ENCODE results near the gene ELOVL6.
"Not testable (repeated sequence)": the region's sequence is repeated elsewhere in the genome, so short reads cannot be mapped to it uniquely, and the experiment has no call there.

ELOVL6 gene

DNA sequence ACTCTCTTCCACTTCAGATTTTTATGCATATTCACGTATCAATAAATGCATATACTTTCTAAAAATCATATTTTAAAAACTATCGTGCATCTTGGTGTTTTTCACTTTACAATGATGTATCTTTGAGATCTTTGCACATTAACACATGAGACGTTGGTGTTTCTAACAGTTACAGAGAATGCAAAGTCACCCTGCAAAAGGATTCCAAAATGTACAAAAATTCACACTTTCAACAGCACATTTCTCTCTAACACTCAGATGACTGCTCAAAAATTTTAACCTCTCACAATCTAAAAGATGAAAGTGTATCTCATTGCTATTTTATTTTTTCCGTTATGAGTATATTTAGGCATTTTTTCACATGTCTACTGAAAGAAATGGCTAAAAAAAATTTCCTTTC is 38.9 kb downstream of the ELOVL6 start:
- Histone ChIP-seq H3K27ac (ENCODE audit: low read length) (no peak overlapping the region), H3K9me3 (ENCODE audit: control insufficient read depth in 2 of 2, low read length in 2 of 2) (no peaks in the 10 kb centered on the region), H3K36me3 (ENCODE audit: control insufficient read depth in 2 of 2, insufficient read depth in 2 of 2, low read length in 2 of 2) (no peaks in the 10 kb centered on the region)

DNA sequence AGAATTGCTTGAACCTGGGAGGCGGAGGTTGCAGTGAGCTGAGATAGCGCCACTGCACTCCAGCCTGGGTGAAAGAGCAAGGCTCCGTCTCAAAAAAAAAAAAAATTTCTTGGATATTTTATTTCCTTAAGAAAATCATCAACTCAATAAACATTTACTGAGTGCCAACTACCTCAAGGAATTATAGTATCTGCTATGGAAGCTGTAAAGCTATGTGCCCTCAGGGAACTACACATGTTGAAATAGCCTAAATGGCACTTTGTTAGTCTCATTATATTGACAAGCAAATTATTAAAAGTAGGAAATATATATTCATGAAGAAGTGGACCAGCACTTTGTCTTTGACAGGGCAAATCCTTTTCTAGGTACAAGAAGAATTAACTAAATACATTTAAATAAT is 40.8 kb downstream of the ELOVL6 start:
- no peaks in the 10 kb centered on the region for H3K36me3 ChIP-seq (ENCODE audit: control insufficient read depth in 2 of 2, insufficient read depth in 2 of 2, low read length in 2 of 2)
- no peaks in the 10 kb centered on the region for H3K27me3 ChIP-seq (ENCODE audit: control insufficient read depth in 1 of 2, insufficient read depth in 2 of 2, low read length in 2 of 2)
- no peak overlapping the region for H3K27ac ChIP-seq (ENCODE audit: low read length)
- no peak overlapping the region for H3K4me3 ChIP-seq (ENCODE audit: low read length in 2 of 2)
- H3K9ac ChIP-seq (ENCODE audit: low read length in 2 of 2), result no peak overlapping the region
- H3K9me3 ChIP-seq (ENCODE audit: control insufficient read depth in 2 of 2, low read length in 2 of 2), result no peaks in the 10 kb centered on the region
- no peaks in the 10 kb centered on the region for H3K4me1 ChIP-seq (ENCODE audit: control insufficient read depth, insufficient read depth, low read length)

More for the DNA sequence above, 38.9 kb downstream of the ELOVL6 start:
- Histone ChIP-seq H3K27me3 (ENCODE audit: control insufficient read depth in 1 of 2, insufficient read depth in 2 of 2, low read length in 2 of 2) (no peaks in the 10 kb centered on the region), H3K9ac (ENCODE audit: low read length in 2 of 2) (no peak overlapping the region), H3K4me1 (ENCODE audit: control insufficient read depth, insufficient read depth, low read length) (no peaks in the 10 kb centered on the region), H3K4me3 (ENCODE audit: low read length in 2 of 2) (no peak overlapping the region)

DNA sequence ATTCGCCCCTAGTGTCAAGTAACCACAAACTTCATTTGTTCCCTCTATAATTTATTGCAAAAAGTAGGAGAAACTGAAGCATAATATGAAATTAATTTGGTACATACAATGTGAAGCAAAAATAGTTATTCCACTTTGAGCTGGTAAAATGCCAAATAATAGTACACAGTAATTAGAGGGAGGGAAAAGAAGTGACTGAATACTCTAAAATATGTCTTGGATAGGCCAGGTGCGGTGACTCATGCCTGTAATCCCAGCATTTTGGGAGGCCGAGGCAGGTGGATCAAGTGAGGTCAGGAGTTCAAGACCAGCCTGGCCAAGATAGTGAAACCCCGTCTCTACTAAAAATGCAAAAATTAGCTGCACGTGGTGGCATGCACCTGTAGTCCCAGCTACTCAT is 41.2 kb downstream of the ELOVL6 start:
- H3K36me3 ChIP-seq (ENCODE audit: control insufficient read depth in 2 of 2, insufficient read depth in 2 of 2, low read length in 2 of 2); H3K9ac ChIP-seq (ENCODE audit: low read length in 2 of 2); H3K27ac ChIP-seq (ENCODE audit: low read length); H3K4me3 ChIP-seq (ENCODE audit: low read length in 2 of 2); H3K27me3 ChIP-seq (ENCODE audit: control insufficient read depth in 1 of 2, insufficient read depth in 2 of 2, low read length in 2 of 2); H3K9me3 ChIP-seq (ENCODE audit: control insufficient read depth in 2 of 2, low read length in 2 of 2); H3K4me1 ChIP-seq (ENCODE audit: control insufficient read depth, insufficient read depth, low read length): not testable (repeated sequence)

DNA sequence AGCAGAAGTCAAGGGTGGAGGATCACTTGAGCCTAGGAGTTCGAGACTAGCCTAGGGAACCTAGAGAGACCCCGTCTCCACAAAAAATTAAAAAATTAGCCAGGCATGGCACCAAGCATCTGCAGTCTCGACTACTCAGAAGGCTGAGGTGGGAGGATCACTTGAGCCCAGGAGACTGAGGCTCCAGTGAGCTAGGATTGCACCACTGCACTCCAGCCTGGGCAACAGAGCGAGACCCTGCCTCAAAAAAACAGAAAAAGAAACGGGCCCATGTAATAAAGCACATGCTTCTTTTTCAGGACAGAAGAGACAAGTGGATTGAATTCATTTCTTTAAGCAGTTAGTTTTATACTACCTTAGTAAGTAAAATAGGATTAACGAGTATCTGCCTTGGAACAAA is 42.0 kb downstream of the ELOVL6 start:
- Histone ChIP-seq H3K36me3 (ENCODE audit: control insufficient read depth in 2 of 2, insufficient read depth in 2 of 2, low read length in 2 of 2) (no peaks in the 10 kb centered on the region), H3K27me3 (ENCODE audit: control insufficient read depth in 1 of 2, insufficient read depth in 2 of 2, low read length in 2 of 2) (no peaks in the 10 kb centered on the region), H3K4me1 (ENCODE audit: control insufficient read depth, insufficient read depth, low read length) (no peaks in the 10 kb centered on the region), H3K4me3 (ENCODE audit: low read length in 2 of 2) (no peak overlapping the region), H3K9ac (ENCODE audit: low read length in 2 of 2) (no peak overlapping the region), H3K27ac (ENCODE audit: low read length) (no peak overlapping the region), H3K9me3 (ENCODE audit: control insufficient read depth in 2 of 2, low read length in 2 of 2) (no peaks in the 10 kb centered on the region)

DNA sequence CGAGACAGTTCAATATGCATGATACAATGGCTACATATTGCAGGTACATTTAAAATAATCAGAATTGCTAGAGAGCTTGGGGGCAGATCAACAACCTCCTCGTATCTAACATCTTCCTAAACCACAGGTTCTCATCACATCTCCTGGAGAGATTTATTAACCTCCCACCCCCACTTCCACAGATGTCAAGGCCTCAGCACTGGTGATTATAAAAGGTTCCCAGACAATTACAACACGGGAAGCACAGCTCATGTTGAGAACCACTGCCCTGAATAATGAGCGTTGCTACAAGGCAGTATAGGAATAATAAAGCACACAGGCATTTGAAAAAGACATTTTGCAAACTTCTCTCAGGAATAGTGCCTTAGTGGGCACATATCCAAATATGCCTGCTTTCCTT is 42.8 kb downstream of the ELOVL6 start:
- H3K36me3 ChIP-seq (ENCODE audit: control insufficient read depth in 2 of 2, insufficient read depth in 2 of 2, low read length in 2 of 2), result no peaks in the 10 kb centered on the region
- H3K4me1 ChIP-seq (ENCODE audit: control insufficient read depth, insufficient read depth, low read length), result no peaks in the 10 kb centered on the region
- H3K4me3 ChIP-seq (ENCODE audit: low read length in 2 of 2), result no peak overlapping the region
- no peaks in the 10 kb centered on the region for H3K9me3 ChIP-seq (ENCODE audit: control insufficient read depth in 2 of 2, low read length in 2 of 2)
- H3K27ac ChIP-seq (ENCODE audit: low read length), result no peak overlapping the region
- H3K27me3 ChIP-seq (ENCODE audit: control insufficient read depth in 1 of 2, insufficient read depth in 2 of 2, low read length in 2 of 2), result no peaks in the 10 kb centered on the region
- H3K9ac ChIP-seq (ENCODE audit: low read length in 2 of 2), result no peak overlapping the region

DNA sequence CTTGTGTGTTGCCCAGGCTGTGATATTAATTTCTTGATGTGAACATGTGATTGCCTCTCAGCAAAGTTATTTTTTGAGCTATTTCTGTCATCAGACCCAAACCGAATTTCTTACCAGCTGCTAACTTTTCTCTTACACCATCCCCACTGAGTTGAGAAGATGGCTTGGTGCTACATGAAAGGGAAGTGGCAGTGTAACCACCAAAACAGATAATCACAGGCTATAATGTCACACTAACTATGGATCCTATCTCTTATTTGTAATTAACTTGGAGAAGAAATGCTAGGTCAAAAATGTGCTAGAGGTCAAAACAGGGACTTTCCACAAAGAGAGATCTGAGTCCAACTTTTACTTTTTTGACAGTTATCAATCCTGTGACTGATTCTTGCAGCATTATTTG is 43.8 kb downstream of the ELOVL6 start:
- H3K9me3 ChIP-seq (ENCODE audit: control insufficient read depth in 2 of 2, low read length in 2 of 2), result no peaks in the 10 kb centered on the region

DNA sequence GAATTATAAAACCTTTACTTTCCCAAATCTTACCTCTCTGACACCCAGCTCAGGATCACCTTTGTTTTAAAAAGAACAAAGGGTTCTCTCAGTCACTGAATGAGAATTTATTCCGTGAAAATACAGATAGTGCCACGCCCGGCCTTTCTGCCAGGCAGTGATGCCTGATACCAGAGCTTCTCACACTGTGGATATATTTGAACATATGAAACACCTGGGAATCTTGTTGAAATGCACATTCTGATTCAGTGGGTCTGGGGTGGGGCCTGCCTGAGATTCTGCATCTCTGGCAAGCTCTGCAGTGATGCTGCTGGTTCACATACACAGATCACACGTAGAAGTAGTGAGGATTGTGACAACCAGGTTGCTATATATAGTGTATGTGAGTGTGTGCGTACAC is 46.0 kb downstream of the ELOVL6 start:
- H3K27ac ChIP-seq (ENCODE audit: low read length), result no peak overlapping the region
- H3K4me3 ChIP-seq (ENCODE audit: low read length in 2 of 2), result no peak overlapping the region
- no peaks in the 10 kb centered on the region for H3K27me3 ChIP-seq (ENCODE audit: control insufficient read depth in 1 of 2, insufficient read depth in 2 of 2, low read length in 2 of 2)
- no peaks in the 10 kb centered on the region for H3K36me3 ChIP-seq (ENCODE audit: control insufficient read depth in 2 of 2, insufficient read depth in 2 of 2, low read length in 2 of 2)
- H3K4me1 ChIP-seq (ENCODE audit: control insufficient read depth, insufficient read depth, low read length), result no peaks in the 10 kb centered on the region
- no peaks in the 10 kb centered on the region for H3K9me3 ChIP-seq (ENCODE audit: control insufficient read depth in 2 of 2, low read length in 2 of 2)
- H3K9ac ChIP-seq (ENCODE audit: low read length in 2 of 2), result no peak overlapping the region

More for the DNA sequence above, 43.8 kb downstream of the ELOVL6 start:
- no peaks in the 10 kb centered on the region for H3K36me3 ChIP-seq (ENCODE audit: control insufficient read depth in 2 of 2, insufficient read depth in 2 of 2, low read length in 2 of 2)
- no peak overlapping the region for H3K4me3 ChIP-seq (ENCODE audit: low read length in 2 of 2)
- H3K27me3 ChIP-seq (ENCODE audit: control insufficient read depth in 1 of 2, insufficient read depth in 2 of 2, low read length in 2 of 2), result no peaks in the 10 kb centered on the region
- H3K4me1 ChIP-seq (ENCODE audit: control insufficient read depth, insufficient read depth, low read length), result no peaks in the 10 kb centered on the region
- no peak overlapping the region for H3K9ac ChIP-seq (ENCODE audit: low read length in 2 of 2)
- H3K27ac ChIP-seq (ENCODE audit: low read length), result no peak overlapping the region

DNA sequence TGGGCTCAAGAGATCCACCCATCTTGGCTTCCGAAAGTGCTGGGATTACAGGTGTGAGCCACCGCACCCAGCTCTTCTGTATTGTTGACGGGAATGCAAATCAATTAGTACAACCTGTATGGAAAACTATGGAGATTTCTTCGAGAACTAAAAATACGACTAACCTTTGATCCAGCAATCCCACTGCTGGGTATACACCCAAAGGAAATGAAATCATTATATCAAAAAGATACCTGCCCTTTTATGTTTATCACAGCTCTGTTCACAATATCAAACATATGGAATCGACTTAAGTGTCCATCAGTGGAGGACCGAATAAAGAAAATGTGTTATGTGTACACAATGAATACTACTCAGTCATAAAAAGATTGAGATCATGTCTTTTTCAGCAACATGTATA is 49.3 kb downstream of the ELOVL6 start:
- no peak overlapping the region for H3K4me3 ChIP-seq (ENCODE audit: low read length in 2 of 2)
- no peaks in the 10 kb centered on the region for H3K27me3 ChIP-seq (ENCODE audit: control insufficient read depth in 1 of 2, insufficient read depth in 2 of 2, low read length in 2 of 2)
- no peaks in the 10 kb centered on the region for H3K36me3 ChIP-seq (ENCODE audit: control insufficient read depth in 2 of 2, insufficient read depth in 2 of 2, low read length in 2 of 2)
- no peak overlapping the region for H3K27ac ChIP-seq (ENCODE audit: low read length)
- H3K4me1 ChIP-seq (ENCODE audit: control insufficient read depth, insufficient read depth, low read length), result no peaks in the 10 kb centered on the region
- no peaks in the 10 kb centered on the region for H3K9me3 ChIP-seq (ENCODE audit: control insufficient read depth in 2 of 2, low read length in 2 of 2)
- no peak overlapping the region for H3K9ac ChIP-seq (ENCODE audit: low read length in 2 of 2)

DNA sequence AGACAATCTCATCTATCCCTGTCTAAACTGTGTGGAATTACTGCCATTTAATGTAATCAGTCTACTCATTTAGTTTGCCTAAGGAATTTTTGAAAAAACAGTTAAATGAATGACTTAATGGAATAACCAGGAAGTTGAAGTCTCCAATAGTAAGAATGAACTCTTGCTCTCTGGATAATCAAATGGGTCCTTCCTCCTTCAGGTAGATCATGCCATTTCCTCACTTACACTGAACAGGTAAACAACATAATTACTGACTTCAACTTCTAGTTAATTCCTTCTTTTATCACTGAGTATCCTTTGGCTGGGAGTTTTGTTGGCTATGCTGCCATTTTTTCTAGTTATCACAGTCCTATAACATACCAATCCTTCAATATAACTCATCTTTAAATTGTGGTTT is 56.0 kb downstream of the ELOVL6 start:
- Histone ChIP-seq H3K27ac (ENCODE audit: low read length) (no peak overlapping the region), H3K27me3 (ENCODE audit: control insufficient read depth in 1 of 2, insufficient read depth in 2 of 2, low read length in 2 of 2) (no peaks in the 10 kb centered on the region), H3K4me3 (ENCODE audit: low read length in 2 of 2) (no peak overlapping the region), H3K9me3 (ENCODE audit: control insufficient read depth in 2 of 2, low read length in 2 of 2) (no peaks in the 10 kb centered on the region), H3K36me3 (ENCODE audit: control insufficient read depth in 2 of 2, insufficient read depth in 2 of 2, low read length in 2 of 2) (no peaks in the 10 kb centered on the region), H3K4me1 (ENCODE audit: control insufficient read depth, insufficient read depth, low read length) (no peaks in the 10 kb centered on the region), H3K9ac (ENCODE audit: low read length in 2 of 2) (no peak overlapping the region)

DNA sequence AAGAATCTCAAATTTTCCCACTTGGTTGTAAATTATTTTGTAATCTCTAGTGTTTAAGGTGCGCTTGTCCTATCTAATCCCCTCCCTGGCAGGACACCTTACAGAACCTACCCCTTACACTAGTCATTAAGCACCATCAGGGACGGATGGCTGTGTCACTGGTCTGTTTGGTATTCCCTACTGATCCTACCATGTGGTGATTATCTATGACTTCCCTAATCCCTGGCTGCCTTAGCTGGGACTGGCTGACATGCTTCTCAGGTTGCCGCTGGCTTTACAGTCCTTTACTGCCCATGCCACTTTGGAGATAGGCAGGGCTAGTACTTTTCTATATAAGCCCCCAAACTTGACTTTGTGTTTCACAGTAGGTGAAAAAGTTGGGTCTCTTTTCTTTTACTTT is 58.6 kb downstream of the ELOVL6 start:
- Histone ChIP-seq H3K27ac (ENCODE audit: low read length) (no peak overlapping the region), H3K9ac (ENCODE audit: low read length in 2 of 2) (no peak overlapping the region), H3K36me3 (ENCODE audit: control insufficient read depth in 2 of 2, insufficient read depth in 2 of 2, low read length in 2 of 2) (no peaks in the 10 kb centered on the region), H3K4me1 (ENCODE audit: control insufficient read depth, insufficient read depth, low read length) (no peaks in the 10 kb centered on the region), H3K9me3 (ENCODE audit: control insufficient read depth in 2 of 2, low read length in 2 of 2) (no peaks in the 10 kb centered on the region), H3K4me3 (ENCODE audit: low read length in 2 of 2) (no peak overlapping the region), H3K27me3 (ENCODE audit: control insufficient read depth in 1 of 2, insufficient read depth in 2 of 2, low read length in 2 of 2) (no peaks in the 10 kb centered on the region)

DNA sequence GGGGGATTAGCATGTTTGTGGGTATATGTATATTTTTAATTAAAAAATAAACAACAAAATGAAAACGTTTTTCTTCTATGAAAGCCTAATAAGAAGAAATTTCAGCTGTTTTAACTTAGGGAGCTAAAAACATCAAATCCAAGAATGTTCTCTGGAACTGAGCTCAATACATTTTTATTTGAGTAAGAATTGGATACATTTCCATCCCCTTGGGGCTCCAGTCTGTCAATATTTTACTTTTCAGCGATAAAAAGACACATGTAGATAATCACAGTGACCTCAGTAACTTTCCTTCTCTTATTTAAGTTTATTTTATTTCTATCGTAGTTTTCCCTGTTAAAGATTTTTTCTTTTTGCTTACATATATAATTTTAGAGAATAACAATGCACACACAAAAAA is 59.3 kb downstream of the ELOVL6 start:
- Histone ChIP-seq H3K27me3 (ENCODE audit: control insufficient read depth in 1 of 2, insufficient read depth in 2 of 2, low read length in 2 of 2) (no peaks in the 10 kb centered on the region), H3K9me3 (ENCODE audit: control insufficient read depth in 2 of 2, low read length in 2 of 2) (no peaks in the 10 kb centered on the region), H3K9ac (ENCODE audit: low read length in 2 of 2) (no peak overlapping the region), H3K27ac (ENCODE audit: low read length) (no peak overlapping the region), H3K4me1 (ENCODE audit: control insufficient read depth, insufficient read depth, low read length) (no peaks in the 10 kb centered on the region), H3K4me3 (ENCODE audit: low read length in 2 of 2) (no peak overlapping the region), H3K36me3 (ENCODE audit: control insufficient read depth in 2 of 2, insufficient read depth in 2 of 2, low read length in 2 of 2) (no peaks in the 10 kb centered on the region)

DNA sequence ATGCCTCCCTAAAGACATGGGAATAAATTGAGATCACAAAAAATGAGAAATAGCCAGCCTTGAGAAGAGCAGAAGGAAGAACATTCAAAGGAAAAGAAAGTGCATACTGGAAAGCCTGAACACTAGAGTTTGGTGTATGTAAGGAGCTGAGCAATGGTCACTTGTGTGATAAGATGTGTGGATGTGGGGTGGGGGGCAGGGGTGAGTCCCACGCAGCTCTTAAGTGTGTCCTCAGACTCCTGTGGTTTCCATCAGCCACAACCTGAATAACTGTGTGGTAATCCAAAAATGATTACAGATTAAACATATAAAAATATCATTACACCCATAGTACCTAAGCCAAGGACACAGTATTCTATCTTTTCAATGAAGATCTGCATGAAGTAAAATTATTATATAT is 59.9 kb downstream of the ELOVL6 start:
- no peak overlapping the region for H3K9ac ChIP-seq (ENCODE audit: low read length in 2 of 2)
- H3K27me3 ChIP-seq (ENCODE audit: control insufficient read depth in 1 of 2, insufficient read depth in 2 of 2, low read length in 2 of 2), result no peaks in the 10 kb centered on the region
- no peak overlapping the region for H3K4me3 ChIP-seq (ENCODE audit: low read length in 2 of 2)
- H3K4me1 ChIP-seq (ENCODE audit: control insufficient read depth, insufficient read depth, low read length), result no peaks in the 10 kb centered on the region
- H3K27ac ChIP-seq (ENCODE audit: low read length), result no peak overlapping the region
- H3K36me3 ChIP-seq (ENCODE audit: control insufficient read depth in 2 of 2, insufficient read depth in 2 of 2, low read length in 2 of 2), result no peaks in the 10 kb centered on the region
- H3K9me3 ChIP-seq (ENCODE audit: control insufficient read depth in 2 of 2, low read length in 2 of 2), result no peaks in the 10 kb centered on the region
